HepG2 (cell line): ENCODE measurements around the gene ASL. TPM values are rescaled to one million over a fixed set of nuclear protein-coding genes. Genes with fewer than 3 reads are reported as not detected.
A peak's percentile ranks its signal among the peaks of the same experiment; 100 is the strongest.

Experiments used
- ATAC-seq: fragments of 200-7000 bp; cut with Tn5 transposase; 3 replicates; pipeline ENCODE4 v1.9.1; 2020; ENCODE audit warnings: mild to moderate bottlenecking, moderate library complexity
- BruUV-seq: library from RNA; stranded (reverse); fragments of 400-500 nt; replicated peaks from 2 replicates; lab custom pipeline; 2021; lab: Mats Ljungman, UMichigan
- CTCF ChIA-PET: fragments of 300-600 bp; formaldehyde crosslinking; extraction: SDS; loops from one replicate; lab custom pipeline; 2021; ENCODE audit warnings: low total read pairs, inconsistent platforms, low intra/inter-chr PET ratio; lab: Yijun Ruan, JAX
- POLR2A ChIA-PET: fragments of 350-600 bp; sonication (Branson Sonifier 250); formaldehyde crosslinking; loops from one replicate; lab custom pipeline; 2020; ENCODE audit warnings: antibody characterized with exemption, inconsistent platforms; lab: Yijun Ruan, JAX
- DNase-seq: peaks from one replicate; pipeline ENCODE4 v3.0.0-alpha.2; 2015; ENCODE audit warnings: low spot score
- FAIRE-seq: peaks from 3 replicates; lab custom pipeline; 2011; peaks lifted over from hg19 to GRCh38; lab: Jason Lieb, UNC
- H2AFZ ChIP-seq: one replicate; pipeline ENCODE4 v1.6.1; 2011; ENCODE audit warnings: low read length, inconsistent platforms
- H3K27ac ChIP-seq: fragments of 300-600 bp; 3 replicates; pipeline ENCODE4 v1.8.0; 2011; ENCODE audit warnings: mixed run types, mild to moderate bottlenecking, mixed read lengths, low read length, inconsistent platforms; ENCODE audit not compliant: insufficient read depth; ENCODE audit errors: extremely low read length
- H3K27me3 ChIP-seq, 2 experiments: fragments of 200-600 bp in 1 of 2; 2 replicates in 1 of 2; 3 replicates in 1 of 2; pipeline versions ENCODE4 v1.6.0 to v1.8.0; 2011; ENCODE audit warnings: low read length in 2 of 2, mild to moderate bottlenecking in 2 of 2, moderate library complexity in 2 of 2, inconsistent platforms in 1 of 2; ENCODE audit not compliant: insufficient read depth in 2 of 2, control insufficient read depth in 1 of 2
- H3K36me3 ChIP-seq, 2 experiments: fragments of 200-600 bp in 1 of 2; replicated peaks in 1 of 2; 2 replicates in 1 of 2; 3 replicates in 1 of 2; pipeline versions ENCODE4 v1.5.1 to v1.8.0; 2011; ENCODE audit warnings: low read length in 2 of 2, inconsistent platforms in 1 of 2; ENCODE audit not compliant: insufficient read depth in 2 of 2, control insufficient read depth in 1 of 2
- H3K4me1 ChIP-seq: 2 replicates; pipeline ENCODE4 v1.5.1; 2012; ENCODE audit warnings: low read length, inconsistent platforms; ENCODE audit not compliant: insufficient read depth
- H3K4me2 ChIP-seq: 2 replicates; pipeline ENCODE4 v1.6.0; 2011; ENCODE audit warnings: low read depth, low read length, inconsistent platforms
- H3K4me3 ChIP-seq, 3 experiments: fragments of 200-600 bp in 1 of 3; sonication (generic), shearing (Covaris generic) in 1 of 3; replicated peaks in 1 of 3; 2 replicates each; pipeline ENCODE4 v1.5.1; 2011 to 2016; ENCODE audit warnings: low read length in 3 of 3, inconsistent platforms in 2 of 3, low read depth in 2 of 3, mild to moderate bottlenecking in 2 of 3, control low read depth in 1 of 3, mixed read lengths in 1 of 3; ENCODE audit not compliant: insufficient read depth in 1 of 3
- H3K79me2 ChIP-seq: one replicate; pipeline ENCODE4 v1.6.1; 2011; ENCODE audit warnings: low read length, inconsistent platforms; ENCODE audit not compliant: insufficient read depth
- H3K9ac ChIP-seq: 2 replicates; pipeline ENCODE4 v1.6.0; 2011; ENCODE audit warnings: mild to moderate bottlenecking, low read depth, low read length, inconsistent platforms; ENCODE audit not compliant: insufficient read depth
- H3K9me3 ChIP-seq: 2 replicates; pipeline ENCODE4 v1.5.1; 2012; ENCODE audit warnings: mild to moderate bottlenecking, low read length
- H4K20me1 ChIP-seq: 2 replicates; pipeline ENCODE4 v1.6.0; 2011; ENCODE audit warnings: inconsistent platforms, mild to moderate bottlenecking, low read length, moderate library complexity; ENCODE audit not compliant: insufficient read depth
- MED1 ChIP-seq: sonication (generic); formaldehyde crosslinking; IDR thresholded peaks from 2 replicates; pipeline ENCODE4 v1.4.0; 2020; ENCODE audit warnings: missing genetic modification reagents
- MYNN ChIP-seq: sonication (generic); formaldehyde crosslinking; IDR thresholded peaks from 2 replicates; pipeline ENCODE4 v1.4.0; 2020; ENCODE audit warnings: mild to moderate bottlenecking, low read depth, missing genetic modification reagents
- PCBP1 ChIP-seq: fragments of 200-400 bp; formaldehyde crosslinking; IDR thresholded peaks from 2 replicates; pipeline ENCODE4 v1.6.1; 2017; ENCODE audit warnings: mild to moderate bottlenecking, low read depth, low read length, borderline replicate concordance
- PCBP2 ChIP-seq: fragments of 200-400 bp; formaldehyde crosslinking; optimal IDR thresholded peaks from 2 replicates; pipeline ENCODE3; 2018; ENCODE audit warnings: low read length, low read depth; ENCODE audit not compliant: poor library complexity, severe bottlenecking
- POLR2G ChIP-seq: fragments of 200-400 bp; formaldehyde crosslinking; IDR thresholded peaks from 2 replicates; pipeline ENCODE4 v1.6.1; 2018; ENCODE audit warnings: mild to moderate bottlenecking, low read depth, low read length, moderate library complexity
- WGBS: methylation state at CpG from one replicate; pipeline ENCODE4 v1.1.6; 2017; ENCODE audit warnings: low lambda C conversion rate; 5-methylcytosine and 5-hydroxymethylcytosine counted together
- in situ Hi-C: cut with HindIII; loops from 2 replicates; pipeline ENCODE4 v1.10.0; 2017; ENCODE audit warnings: low pct_unique_long_range_greater_than_20kb; ENCODE audit not compliant: extremely low pct_ligation_motif_present
- intact Hi-C: fragments of 100-400 bp; cut with micrococcal nuclease; formaldehyde crosslinking; loops from one replicate; pipeline ENCODE4 v1.10.0; 2022; ENCODE audit not compliant: unreplicated experiment
- polyA plus RNA-seq, 8 experiments: library from polyadenylated mRNA; depleted of rRNA in 3 of 8; stranded (reverse) in 7 of 8; unstranded in 1 of 8; fragments of >200 nt; fragmentation: Illumina TruSeq in 4 of 8; extraction: Trizol in 4 of 8; gene quantifications; 2 replicates each; pipeline versions ENCODE4 v1.2.1 to v1.2.3, GENCODE V29; 2011 to 2016; ENCODE audit warnings: low read depth in 4 of 8, missing spikeins in 1 of 8, mixed read lengths in 1 of 8; ENCODE audit not compliant: insufficient read depth in 1 of 8
- total RNA-seq, 5 experiments: library from RNA; depleted of rRNA; stranded (reverse); fragments of >200 nt; fragmentation: Illumina TruSeq; extraction: Trizol; gene quantifications; 2 replicates each; pipeline ENCODE4 v1.2.3, GENCODE V29; 2016; ENCODE audit warnings: low read depth in 1 of 5
- TF ChIP-seq, protein P1 (sequence below): sonication (generic); formaldehyde crosslinking; IDR thresholded peaks from 2 replicates; pipeline ENCODE4 v1.5.1; 2020; ENCODE audit warnings: mild to moderate bottlenecking, missing genetic modification reagents, moderate library complexity

Gene ASL
- total and polyA plus RNA-seq, 2 of the 13 experiments (the other 11 are each of a cell fraction or from before 2014, with no cell fraction given), result 71.4 to 96.5 TPM

DNA sequence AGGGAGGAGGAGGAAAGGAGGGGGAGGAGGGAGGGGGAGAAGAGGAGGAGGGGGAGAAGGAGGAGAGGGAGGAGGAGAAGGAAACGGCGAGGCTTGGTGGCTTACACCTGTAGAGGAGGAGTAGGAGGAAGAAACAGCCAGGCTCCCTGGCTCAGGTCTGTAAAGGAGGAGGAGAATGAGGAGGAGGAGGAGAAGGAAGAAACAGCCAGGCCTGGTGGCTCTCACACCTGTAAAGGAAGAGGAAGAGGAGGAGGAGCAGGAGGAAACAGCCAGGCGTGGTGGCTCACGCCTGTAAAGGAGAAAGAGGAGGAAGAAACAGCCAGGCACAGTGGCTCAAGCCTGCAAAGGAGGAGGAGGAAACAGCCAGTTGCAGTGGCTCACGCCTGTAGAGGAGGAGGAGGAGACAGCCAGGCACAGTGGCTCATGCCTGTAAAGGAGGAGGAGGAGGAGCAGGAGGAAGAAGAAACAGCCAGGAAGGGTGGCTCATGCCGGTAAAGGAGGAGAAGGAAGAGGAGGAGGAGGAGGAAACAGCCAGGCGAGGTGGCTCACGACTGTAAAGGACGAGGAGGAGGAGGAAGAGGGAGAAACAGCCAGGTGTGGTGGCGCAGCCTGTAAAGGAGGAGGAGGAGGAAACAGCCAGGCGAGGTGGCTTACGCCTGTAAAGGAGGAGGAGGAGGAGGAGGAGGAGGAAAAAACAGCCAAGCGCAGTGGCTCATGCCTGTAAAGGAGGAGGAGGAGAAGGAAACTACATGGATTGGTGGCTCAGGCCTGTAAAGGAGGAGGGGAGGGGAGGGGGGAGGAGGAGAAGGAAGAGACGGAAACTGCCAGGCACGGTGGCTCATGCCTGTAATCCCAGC lies 24.2 kb downstream of the ASL start:
- no peak overlapping the region for H2AFZ ChIP-seq
- no peak for FAIRE-seq
- no peak for DNase-seq

More for the DNA sequence above, 24.2 kb downstream of the ASL start:
- H3K9ac ChIP-seq, result no peak overlapping the region; the same call in 1 of the 2 replicates
- intact Hi-C loops, result no loop called here
- in situ Hi-C loops, result no loop called here
- H3K36me3 ChIP-seq, result no peaks in the 10 kb centered on the region
- ChIA-PET POLR2A (interaction anchor here (0.8 to 1.3 kb wide), 4 partner anchors 9 to 24 kb away, joined by 3 to 4 read pairs (median 4); partner anchors contain the start of gene ASL), CTCF (no interaction called here)
- peak overlapping the region; percentile 66 for H3K4me2 ChIP-seq
- no peaks in the 10 kb centered on the region for H3K9me3 ChIP-seq
- no peaks in the 10 kb centered on the region for H3K79me2 ChIP-seq
- no TSS peak for BruUV-seq
- H4K20me1 ChIP-seq, result no peaks in the 10 kb centered on the region
- peaks cover 9% of the 10 kb centered on the region for H3K4me1 ChIP-seq
- 18% methylated on average over 15 of the region's 15 CpGs for WGBS
- ATAC-seq, result peak; percentile 83
- H3K27me3 ChIP-seq, result no peaks in the 10 kb centered on the region
- H3K4me3 ChIP-seq, result peak overlapping the region in 2 of 3 experiments; percentile 33 to 56; a peak in 4 of 6 replicates
- TF ChIP-seq POLR2G, result peak; percentile 16; the same call in 1 of the 2 replicates
- peak; percentile 58 for TF ChIP-seq PCBP2
- TF ChIP-seq MED1 (CRISPR knock-in tag), result no peak
- TF ChIP-seq MYNN (CRISPR knock-in tag), result no peak
- TF ChIP-seq, protein P1, sequence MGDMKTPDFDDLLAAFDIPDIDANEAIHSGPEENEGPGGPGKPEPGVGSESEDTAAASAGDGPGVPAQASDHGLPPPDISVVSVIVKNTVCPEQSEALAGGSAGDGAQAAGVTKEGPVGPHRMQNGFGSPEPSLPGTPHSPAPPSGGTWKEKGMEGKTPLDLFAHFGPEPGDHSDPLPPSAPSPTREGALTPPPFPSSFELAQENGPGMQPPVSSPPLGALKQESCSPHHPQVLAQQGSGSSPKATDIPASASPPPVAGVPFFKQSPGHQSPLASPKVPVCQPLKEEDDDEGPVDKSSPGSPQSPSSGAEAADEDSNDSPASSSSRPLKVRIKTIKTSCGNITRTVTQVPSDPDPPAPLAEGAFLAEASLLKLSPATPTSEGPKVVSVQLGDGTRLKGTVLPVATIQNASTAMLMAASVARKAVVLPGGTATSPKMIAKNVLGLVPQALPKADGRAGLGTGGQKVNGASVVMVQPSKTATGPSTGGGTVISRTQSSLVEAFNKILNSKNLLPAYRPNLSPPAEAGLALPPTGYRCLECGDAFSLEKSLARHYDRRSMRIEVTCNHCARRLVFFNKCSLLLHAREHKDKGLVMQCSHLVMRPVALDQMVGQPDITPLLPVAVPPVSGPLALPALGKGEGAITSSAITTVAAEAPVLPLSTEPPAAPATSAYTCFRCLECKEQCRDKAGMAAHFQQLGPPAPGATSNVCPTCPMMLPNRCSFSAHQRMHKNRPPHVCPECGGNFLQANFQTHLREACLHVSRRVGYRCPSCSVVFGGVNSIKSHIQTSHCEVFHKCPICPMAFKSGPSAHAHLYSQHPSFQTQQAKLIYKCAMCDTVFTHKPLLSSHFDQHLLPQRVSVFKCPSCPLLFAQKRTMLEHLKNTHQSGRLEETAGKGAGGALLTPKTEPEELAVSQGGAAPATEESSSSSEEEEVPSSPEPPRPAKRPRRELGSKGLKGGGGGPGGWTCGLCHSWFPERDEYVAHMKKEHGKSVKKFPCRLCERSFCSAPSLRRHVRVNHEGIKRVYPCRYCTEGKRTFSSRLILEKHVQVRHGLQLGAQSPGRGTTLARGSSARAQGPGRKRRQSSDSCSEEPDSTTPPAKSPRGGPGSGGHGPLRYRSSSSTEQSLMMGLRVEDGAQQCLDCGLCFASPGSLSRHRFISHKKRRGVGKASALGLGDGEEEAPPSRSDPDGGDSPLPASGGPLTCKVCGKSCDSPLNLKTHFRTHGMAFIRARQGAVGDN (CRISPR knock-in tag), result 0 out of 2 replicates have a peak, but pooled peaks have one; percentile 8
- 0 out of 2 replicates have a peak, but pooled peaks have one; percentile 9 for TF ChIP-seq PCBP1
- TF ChIP-seq, all 625 proteins: peak for 4
- H3K27ac ChIP-seq, result no peak overlapping the region
